Hematopoietic multipotent progenitor cell (in vitro differentiated cells): ENCODE data around the gene PCNX2. TPM values are rescaled to one million over a fixed set of nuclear protein-coding genes. Genes with fewer than 3 reads are reported as not detected.

ENCODE experiments used
- DNase-seq, 3 donors: peaks; one replicate each; pipeline ENCODE4 v3.0.0-alpha.2; 2011 to 2015; ENCODE audit warnings: low read depth in 2 of 3, low spot score in 2 of 3
- total RNA-seq: library from RNA; depleted of rRNA; stranded (reverse); fragments of >200 nt; gene quantifications from one replicate; pipeline ENCODE4 v1.2.3, GENCODE V29; 2012

PCNX2 gene
- total RNA-seq, 1 donor = 28.8 TPM

- DNase-seq = no peak
These were observed 27.0 kb downstream of the PCNX2 start for GRCh38 chr1:233268389-233269022.

GRCh38 chr1:233261695-233262094 lies 33.8 kb downstream of the PCNX2 start:
- DNase-seq = no peak

- DNase-seq = no peak
These were observed 34.3 kb downstream of the PCNX2 start for GRCh38 chr1:233261206-233261605.

GRCh38 chr1:233257786-233258185 lies 37.7 kb downstream of the PCNX2 start:
- no peak for DNase-seq

- no peak for DNase-seq
These were observed 38.7 kb downstream of the PCNX2 start for GRCh38 chr1:233256789-233257188.

- DNase-seq = no peak
These were observed 39.3 kb downstream of the PCNX2 start for GRCh38 chr1:233256191-233256590.

- DNase-seq = no peak
These were observed 40.4 kb downstream of the PCNX2 start for GRCh38 chr1:233255145-233255544.

GRCh38 chr1:233253832-233254331 lies 41.6 kb downstream of the PCNX2 start:
- no peak for DNase-seq

- DNase-seq = no peak
These were observed 42.2 kb downstream of the PCNX2 start for GRCh38 chr1:233253231-233253831.

GRCh38 chr1:233252441-233252840 lies 43.1 kb downstream of the PCNX2 start:
- peak in 1 of 3 donors; percentile 45 for DNase-seq

GRCh38 chr1:233251201-233251720 lies 44.3 kb downstream of the PCNX2 start:
- no peak for DNase-seq

- DNase-seq = no peak
These were observed 47.5 kb downstream of the PCNX2 start for GRCh38 chr1:233248014-233248413.

- DNase-seq = no peak
These were observed 48.6 kb downstream of the PCNX2 start for GRCh38 chr1:233246965-233247364.

GRCh38 chr1:233245191-233245765 lies 50.2 kb downstream of the PCNX2 start:
- no peak for DNase-seq

- no peak for DNase-seq
These were observed 51.3 kb downstream of the PCNX2 start for GRCh38 chr1:233244183-233244582.

GRCh38 chr1:233242827-233243483 lies 52.6 kb downstream of the PCNX2 start:
- peak in 1 of 3 donors; percentile 46 for DNase-seq

GRCh38 chr1:233241759-233242158 lies 53.8 kb downstream of the PCNX2 start:
- no peak for DNase-seq

- DNase-seq = peak in 2 of 3 donors; percentile 52 to 69
These were observed 54.5 kb downstream of the PCNX2 start for GRCh38 chr1:233240829-233241682.

GRCh38 chr1:233240371-233240770 lies 55.2 kb downstream of the PCNX2 start:
- DNase-seq = no peak

GRCh38 chr1:233238884-233239431 lies 56.6 kb downstream of the PCNX2 start:
- DNase-seq = no peak
